ENCODE measurements around the gene UBE2D2. TPM values are rescaled to one million over a fixed set of nuclear protein-coding genes. Genes with fewer than 3 reads are reported as not detected.

The UBE2D2 gene
- total and polyA plus RNA-seq, 2 of the 13 experiments (the other 11 are each of a cell fraction or from before 2014, with no cell fraction given): 79.1 to 109 TPM

- 0 out of 2 replicates have a peak, but pooled peaks have one; percentile 11 for TF ChIP-seq FOXC1 (CRISPR knock-in tag; IDR thresholded peaks at IDR 0.05; ENCODE audit: borderline replicate concordance)
- 0 out of 2 replicates have a peak, but pooled peaks have one; percentile 5 for TF ChIP-seq HIVEP1 (CRISPR knock-in tag; IDR thresholded peaks at IDR 0.05)
- no peak for TF ChIP-seq KLF15 (CRISPR knock-in tag; IDR thresholded peaks at IDR 0.05; ENCODE audit: borderline replicate concordance)
- no peak for TF ChIP-seq ATRX (CRISPR knock-in tag; IDR thresholded peaks at IDR 0.05; ENCODE audit: borderline replicate concordance)
- no peak for TF ChIP-seq TAF15 (IDR thresholded peaks at IDR 0.05; ENCODE audit: low read depth, low read length, poor library complexity, severe bottlenecking)
- TF ChIP-seq ZNF646 (CRISPR knock-in tag; IDR thresholded peaks at IDR 0.05): no peak
- no peak for TF ChIP-seq ARNT (IDR thresholded peaks at IDR 0.05)
- TF ChIP-seq IRX3 (CRISPR knock-in tag; IDR thresholded peaks at IDR 0.05; ENCODE audit: borderline replicate concordance, low read depth): no peak
- no peak for TF ChIP-seq MEIS2 (CRISPR knock-in tag; IDR thresholded peaks at IDR 0.05)
- TF ChIP-seq, protein P1, sequence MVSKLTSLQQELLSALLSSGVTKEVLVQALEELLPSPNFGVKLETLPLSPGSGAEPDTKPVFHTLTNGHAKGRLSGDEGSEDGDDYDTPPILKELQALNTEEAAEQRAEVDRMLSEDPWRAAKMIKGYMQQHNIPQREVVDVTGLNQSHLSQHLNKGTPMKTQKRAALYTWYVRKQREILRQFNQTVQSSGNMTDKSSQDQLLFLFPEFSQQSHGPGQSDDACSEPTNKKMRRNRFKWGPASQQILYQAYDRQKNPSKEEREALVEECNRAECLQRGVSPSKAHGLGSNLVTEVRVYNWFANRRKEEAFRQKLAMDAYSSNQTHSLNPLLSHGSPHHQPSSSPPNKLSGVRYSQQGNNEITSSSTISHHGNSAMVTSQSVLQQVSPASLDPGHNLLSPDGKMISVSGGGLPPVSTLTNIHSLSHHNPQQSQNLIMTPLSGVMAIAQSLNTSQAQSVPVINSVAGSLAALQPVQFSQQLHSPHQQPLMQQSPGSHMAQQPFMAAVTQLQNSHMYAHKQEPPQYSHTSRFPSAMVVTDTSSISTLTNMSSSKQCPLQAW (CRISPR knock-in tag; IDR thresholded peaks at IDR 0.05): no peak; the same call in 1 of the 2 replicates
- no peak for TF ChIP-seq ZBTB3 (CRISPR knock-in tag; IDR thresholded peaks at IDR 0.05; ENCODE audit: borderline replicate concordance, low read depth)
- no peak for TF ChIP-seq NFE2L1 (CRISPR knock-in tag; IDR thresholded peaks at IDR 0.05; ENCODE audit: borderline replicate concordance)
- no peak for TF ChIP-seq FLYWCH1 (CRISPR knock-in tag; IDR thresholded peaks at IDR 0.05)
- TF ChIP-seq ZNF552 (CRISPR knock-in tag; IDR thresholded peaks at IDR 0.05; ENCODE audit: borderline replicate concordance): no peak
- TF ChIP-seq HNRNPUL1 (IDR thresholded peaks at IDR 0.05; ENCODE audit: low read depth, low read length): no peak
- TF ChIP-seq ZNF274 (CRISPR knock-in tag; IDR thresholded peaks at IDR 0.05): no peak
- peak; percentile 93 for TF ChIP-seq SRSF1 (optimal IDR thresholded peaks at IDR 0.05; ENCODE audit: low read depth, low read length)
- TF ChIP-seq PHF20 (CRISPR knock-in tag; IDR thresholded peaks at IDR 0.05): no peak
- TF ChIP-seq ZNF180 (CRISPR knock-in tag; IDR thresholded peaks at IDR 0.05; ENCODE audit: borderline replicate concordance, low read depth): no peak
- TF ChIP-seq CBFB (CRISPR knock-in tag; IDR thresholded peaks at IDR 0.05): no peak
These were observed 89.0 kb downstream of the UBE2D2 start (continued) for GRCh38 chr5:139650031-139650688.
